ENCODE data around the gene C2orf72. TPM values are rescaled to one million over a fixed set of nuclear protein-coding genes. Genes with fewer than 3 reads are reported as not detected.

The C2orf72 gene
- total RNA-seq, 4 donors from 2014 or later: 0.19 TPM; not detected in 3

GRCh38 chr2:231028889-231029288 lies 8.4 kb upstream of the C2orf72 start:
- ATAC-seq (ENCODE audit: low FRiP score) (no peak), DNase-seq (ENCODE audit: low spot score) (no peak)
- TF ChIP-seq CTCF (IDR thresholded peaks at IDR 0.05): no peak

GRCh38 chr2:231029563-231029962 lies 7.8 kb upstream of the C2orf72 start:
- ATAC-seq (ENCODE audit: low FRiP score) (no peak), DNase-seq (ENCODE audit: low spot score) (no peak)
- TF ChIP-seq CTCF (IDR thresholded peaks at IDR 0.05): no peak

GRCh38 chr2:231030725-231031124 lies 6.6 kb upstream of the C2orf72 start:
- no peak for TF ChIP-seq CTCF (IDR thresholded peaks at IDR 0.05)
- ATAC-seq (ENCODE audit: low FRiP score) (no peak), DNase-seq (ENCODE audit: low spot score) (no peak)

- DNase-seq (ENCODE audit: low spot score) (no peak), ATAC-seq (ENCODE audit: low FRiP score) (no peak)
- no peak for TF ChIP-seq CTCF (IDR thresholded peaks at IDR 0.05)
Measured at GRCh38 chr2:231032575-231033140, 4.7 kb upstream of the C2orf72 start.

GRCh38 chr2:231033147-231034132 lies 3.9 kb upstream of the C2orf72 start:
- DNase-seq (ENCODE audit: low spot score) (no peak), ATAC-seq (ENCODE audit: low FRiP score) (no peak)
- TF ChIP-seq CTCF (IDR thresholded peaks at IDR 0.05): no peak

- TF ChIP-seq CTCF (IDR thresholded peaks at IDR 0.05): no peak
- DNase-seq (ENCODE audit: low spot score) (no peak), ATAC-seq (ENCODE audit: low FRiP score) (no peak)
Measured at GRCh38 chr2:231034291-231034882, 2.9 kb upstream of the C2orf72 start.

All from omental fat pad (tissue), 4 donors.